NCI-H1436 treated with DMSO at 0.1 percent for 48 hours (cell line): ENCODE measurements around the gene CD164L2.
A peak's percentile ranks its signal among the peaks of the same experiment; 100 is the strongest.
"Not testable (repeated sequence)": the region's sequence is repeated elsewhere in the genome, so short reads cannot be mapped to it uniquely, and the experiment has no call there.

ENCODE experiments used
- DNase-seq: peaks from one replicate; lab custom pipeline; 2025; lab: John Stamatoyannopoulos, UW

Gene CD164L2

DNA sequence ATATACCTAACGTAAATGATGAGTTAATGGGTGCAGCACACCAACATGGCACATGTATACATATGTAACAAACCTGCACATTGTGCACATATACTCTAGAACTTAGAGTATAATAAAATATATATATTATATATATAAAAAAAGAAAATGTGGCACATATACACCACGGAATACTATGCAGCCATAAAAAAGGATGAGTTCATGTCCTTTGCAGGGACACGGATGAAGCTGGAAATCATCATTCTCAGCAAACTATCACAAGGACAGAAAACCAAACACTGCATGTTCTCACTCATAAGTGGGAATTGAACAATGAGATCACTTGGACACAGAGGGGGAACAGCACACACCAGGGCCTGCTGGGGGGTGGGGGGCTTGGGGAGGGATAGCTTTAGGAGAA, 1.7 kb upstream of the CD164L2 start:
- DNase-seq, result not testable (repeated sequence)

- DNase-seq, result no peak
Measured at GRCh38 chr1:27383661-27384060, 528 bp upstream of the CD164L2 start.

DNA sequence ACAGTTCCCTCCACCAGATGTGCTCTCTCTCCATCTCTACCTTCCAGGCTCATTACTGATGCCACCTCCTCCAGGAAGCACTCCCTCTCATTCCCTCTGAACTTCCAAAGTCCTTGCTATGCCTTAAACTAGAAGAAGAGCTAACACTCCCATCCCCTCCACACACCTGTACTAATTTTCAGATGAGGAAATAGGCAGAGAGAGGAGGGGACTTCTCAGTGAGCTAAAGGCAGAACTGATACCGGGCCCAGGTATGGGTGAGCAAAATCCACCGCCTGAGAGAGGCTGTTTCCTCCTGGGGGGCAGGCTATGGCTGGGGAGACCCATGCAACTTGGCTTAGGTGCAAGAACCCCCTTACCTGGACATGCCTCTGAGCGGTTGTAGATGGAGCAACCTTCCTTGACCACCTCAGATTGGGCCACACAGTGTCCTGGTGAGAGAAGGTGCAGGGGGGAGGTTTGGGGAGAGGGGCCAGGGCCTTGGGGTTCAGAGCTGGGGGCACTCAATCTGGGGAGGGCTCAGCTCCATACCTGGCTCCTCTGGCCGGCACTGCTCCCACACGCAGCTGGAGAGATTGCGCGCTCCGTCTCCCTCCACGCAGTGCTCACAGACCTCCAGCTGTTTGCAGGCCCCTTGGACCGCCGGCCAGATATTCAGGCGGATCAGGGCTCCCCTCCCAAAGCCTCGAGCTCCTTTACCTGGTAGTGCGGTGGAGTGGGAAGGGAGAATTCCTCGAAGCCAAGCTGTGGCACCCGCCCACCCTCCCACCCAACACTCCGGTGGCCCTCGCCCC, 967 bp downstream of the CD164L2 start:
- DNase-seq, result no peak

DNA sequence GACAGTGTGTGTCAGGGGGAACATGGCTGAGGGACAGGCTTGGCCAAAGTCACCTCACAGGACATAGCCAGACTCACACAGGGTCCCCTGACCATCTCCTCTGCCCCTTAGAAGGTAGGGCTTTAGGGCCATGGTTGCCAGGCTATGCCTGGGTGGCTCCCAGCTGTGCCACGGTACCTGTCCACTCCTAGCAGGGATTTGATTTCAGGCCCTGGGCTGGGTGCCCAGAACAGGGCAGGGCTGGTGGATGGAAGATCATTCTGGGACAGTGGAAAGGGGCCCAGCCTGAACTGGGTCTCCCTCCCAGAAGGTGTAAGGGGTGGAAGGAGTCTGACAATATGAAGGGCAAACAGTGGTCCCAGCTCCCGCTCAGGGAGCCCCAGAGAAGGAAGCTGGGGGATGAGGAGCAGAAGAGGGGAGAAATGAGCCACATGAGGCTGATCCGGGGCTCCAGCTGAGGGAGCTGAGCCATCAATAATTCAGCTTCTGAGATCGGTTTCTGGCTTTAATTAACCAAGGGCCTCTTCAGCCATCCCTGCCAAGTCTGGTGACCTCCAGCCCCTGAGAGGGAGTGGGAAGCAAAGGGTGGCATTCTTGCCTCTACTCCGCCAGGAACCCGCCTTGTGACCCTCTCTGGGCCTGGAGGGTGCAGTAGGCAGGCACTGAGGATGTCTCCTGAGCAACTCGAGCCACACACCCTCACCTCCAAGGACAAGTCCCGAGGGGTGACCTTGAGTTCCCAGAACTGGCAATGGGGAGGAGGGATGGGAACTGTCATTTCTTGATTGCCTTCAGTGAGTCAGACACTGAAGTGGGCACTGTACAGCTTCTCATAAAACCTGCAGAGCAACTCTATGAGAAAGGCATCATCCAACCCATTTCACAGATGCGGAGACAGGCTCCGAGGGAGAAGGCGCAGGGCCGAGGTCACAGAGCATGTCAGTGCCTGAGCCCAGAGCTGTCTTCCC, 2.1 kb downstream of the CD164L2 start:
- no peak for DNase-seq

DNA sequence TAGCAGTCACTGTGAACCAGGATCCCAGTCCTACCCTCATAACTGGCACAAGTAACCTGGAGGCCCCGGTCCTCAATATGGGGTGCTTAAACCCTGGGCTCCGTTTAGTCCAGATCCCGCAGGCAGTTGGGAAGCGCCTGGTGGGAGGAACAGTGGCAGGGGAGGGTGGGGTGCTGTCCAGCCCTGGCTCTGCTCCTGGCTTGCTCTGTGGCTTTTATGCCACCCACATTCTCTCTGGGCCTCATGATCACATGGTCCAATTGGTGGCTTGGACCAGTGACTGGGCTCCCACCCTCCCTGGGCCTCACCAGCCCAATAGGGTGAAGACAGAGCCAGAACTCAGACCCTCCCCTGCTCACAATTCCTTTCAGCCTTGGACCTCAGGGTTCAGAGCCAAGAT, 2.9 kb downstream of the CD164L2 start:
- no peak for DNase-seq

- no peak for DNase-seq
Measured at GRCh38 chr1:27379564-27380122, 3.5 kb downstream of the CD164L2 start.

- DNase-seq, result no peak
Measured at GRCh38 chr1:27377760-27378495, 5.2 kb downstream of the CD164L2 start.

- DNase-seq, result no peak
Measured at GRCh38 chr1:27374362-27375086, 8.6 kb downstream of the CD164L2 start, which contains the start of gene FCN3. TSS of gene FCN3 (minus strand) at chr1:27374824. CDS start at chr1:27374818, 6 bp downstream.

DNA sequence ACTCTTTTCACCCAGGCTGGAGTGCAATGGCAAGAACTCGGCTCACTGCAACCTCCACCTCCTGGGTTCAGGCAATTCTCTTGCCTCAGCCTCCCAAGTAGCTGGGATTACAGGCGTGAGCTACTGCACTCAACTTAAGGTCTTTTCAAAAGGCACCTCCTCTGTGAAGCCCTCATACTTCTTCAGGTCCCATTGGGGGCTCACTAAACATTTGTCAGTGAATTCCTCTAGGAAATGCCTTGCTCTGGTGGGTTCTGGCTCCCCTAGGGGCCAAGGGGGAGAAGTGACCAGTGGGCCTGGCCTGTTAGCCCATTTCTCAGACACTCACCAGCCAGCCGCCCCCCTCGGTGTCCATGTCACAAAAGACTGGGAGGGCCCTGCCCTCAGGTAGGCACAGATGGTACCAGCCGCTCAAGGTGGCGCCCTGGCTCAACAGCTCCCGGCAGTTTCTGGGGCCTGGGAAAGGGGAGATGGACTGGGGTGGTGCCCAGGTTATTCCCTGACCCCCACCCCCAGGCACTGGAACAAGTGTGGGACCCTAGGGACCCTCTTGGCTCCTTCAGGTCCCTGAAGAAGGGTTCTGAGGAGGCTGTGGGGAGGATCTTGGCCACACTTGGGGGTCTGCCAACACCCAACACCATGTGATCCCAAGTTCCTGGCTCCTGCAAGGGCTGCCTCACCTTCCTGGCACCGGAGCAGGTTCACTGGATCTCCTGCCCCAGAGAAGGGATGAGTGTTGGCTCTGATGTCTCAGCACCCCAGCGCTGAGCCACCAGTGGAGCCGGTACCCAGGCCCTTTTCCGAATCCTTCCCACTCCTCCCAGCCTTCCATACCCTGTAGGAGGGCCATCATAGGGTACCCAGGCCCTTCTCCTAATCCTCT, 10.1 kb downstream of the CD164L2 start:
- DNase-seq, result no peak

GRCh38 chr1:27372022-27372807, 10.9 kb downstream of the CD164L2 start:
- DNase-seq, result no peak

DNA sequence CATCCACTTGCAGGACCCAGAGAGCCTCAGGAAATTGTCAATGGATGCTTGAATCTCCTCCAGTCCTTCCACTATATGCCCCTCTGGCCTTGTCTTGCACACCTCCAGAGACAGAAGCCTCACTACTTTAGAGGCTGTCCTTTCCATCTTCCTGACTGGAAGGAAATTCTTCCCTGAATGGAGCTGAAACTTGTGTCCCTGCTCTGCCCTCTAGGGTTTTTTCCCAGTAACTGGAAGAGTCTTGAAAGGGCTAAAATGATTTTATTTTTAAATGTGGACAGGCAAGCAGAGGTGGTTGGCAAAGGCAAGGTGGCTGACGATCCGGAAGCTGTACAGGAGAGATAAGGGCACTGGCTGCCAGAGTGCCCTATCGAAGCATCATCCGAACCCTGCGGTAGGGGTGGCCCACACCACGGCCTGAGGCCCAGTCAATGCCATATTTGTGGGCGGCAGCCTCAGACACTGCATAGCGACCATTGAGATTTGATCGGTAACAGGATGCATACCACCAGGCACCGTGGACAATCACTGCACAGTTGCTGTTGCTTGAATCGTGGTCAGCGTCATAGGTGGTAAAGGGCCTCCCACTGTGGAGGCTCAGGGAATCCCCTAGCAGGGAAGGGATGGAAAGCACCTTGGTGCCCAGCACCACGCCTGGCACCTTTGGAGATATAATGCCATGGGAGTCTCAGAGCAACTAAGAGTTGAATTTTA, 14.1 kb downstream of the CD164L2 start:
- DNase-seq, result no peak

- no peak for DNase-seq
Measured at GRCh38 chr1:27367160-27367650, 15.9 kb downstream of the CD164L2 start.

DNA sequence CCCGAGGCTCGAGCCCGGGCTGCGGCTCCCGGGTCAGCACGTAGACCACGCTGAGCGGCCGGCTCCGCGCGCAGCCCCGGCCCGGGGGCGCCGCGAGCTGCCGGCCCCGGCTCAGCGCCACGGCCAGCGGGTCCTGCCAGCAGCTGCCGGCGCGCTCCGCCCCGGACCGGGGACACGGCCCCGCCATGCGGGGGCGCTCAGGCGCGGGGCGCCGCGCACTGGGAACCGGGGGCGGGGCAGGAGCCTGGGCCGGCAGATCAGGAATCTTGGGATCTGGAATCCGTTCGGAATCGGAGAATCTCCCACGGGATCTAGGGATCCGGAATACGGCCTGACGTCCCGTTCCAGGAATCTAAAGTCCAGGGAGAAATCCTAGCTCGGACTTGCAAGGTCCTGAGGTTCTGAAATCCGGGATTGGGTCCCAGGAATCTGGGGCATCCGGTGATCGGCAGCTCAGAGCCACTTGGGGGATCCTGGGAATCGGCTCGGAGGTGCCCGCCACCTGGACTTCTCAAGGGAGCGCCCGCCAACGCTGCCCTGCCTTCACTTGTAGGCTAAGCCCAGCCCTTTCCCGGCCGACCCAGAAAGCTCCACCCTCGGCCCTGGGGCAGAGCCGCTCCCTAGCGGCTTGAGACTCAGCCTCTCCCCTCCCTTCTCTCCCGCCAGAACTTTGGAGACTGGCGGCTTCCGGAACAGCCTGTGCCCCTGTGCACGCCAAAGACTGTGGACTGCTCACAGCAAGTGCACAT, 16.5 kb downstream of the CD164L2 start, which contains the start of gene MAP3K6:
TSS of gene MAP3K6 (minus strand) at position 551 of the 749 bp plus-strand sequence. CDS start at position 187, 364 bp downstream.
- peak; percentile 55 for DNase-seq

- no peak for DNase-seq
Measured at GRCh38 chr1:27366113-27366410, 17.1 kb downstream of the CD164L2 start.

GRCh38 chr1:27365372-27366112, 17.6 kb downstream of the CD164L2 start:
- DNase-seq, result peak; percentile 42

DNA sequence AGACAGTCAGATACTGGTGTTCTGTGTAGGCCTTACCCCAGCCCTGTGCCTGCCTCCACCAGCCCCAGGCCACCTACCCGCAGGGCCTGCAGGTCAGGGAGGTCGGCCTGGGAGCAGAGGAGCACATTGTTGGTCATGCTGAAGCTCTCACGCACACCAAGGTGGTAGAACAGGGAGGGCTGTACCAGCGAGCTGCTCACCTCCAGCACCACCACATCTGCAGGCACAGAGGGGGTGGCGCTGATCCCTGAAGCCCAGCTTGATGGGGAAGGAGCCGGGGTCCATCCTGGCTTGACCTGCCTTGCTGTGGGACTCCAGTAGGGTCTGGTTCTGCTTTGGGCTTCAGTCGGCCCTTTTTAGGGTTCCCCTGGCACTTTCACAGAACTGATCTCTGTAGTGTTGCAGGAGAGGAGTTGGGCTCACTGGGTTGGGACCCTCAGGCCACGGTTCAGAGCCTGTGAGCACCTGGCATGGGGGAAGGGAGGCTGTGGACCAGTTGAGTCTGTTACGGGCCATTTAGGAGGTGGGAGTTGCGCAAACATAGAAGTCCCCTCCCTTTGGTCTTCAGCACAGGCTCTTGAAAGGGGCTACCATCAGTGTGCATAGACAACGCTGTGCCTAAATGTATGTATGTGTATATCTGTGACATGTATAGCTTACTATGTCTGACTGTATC, 18.3 kb downstream of the CD164L2 start:
- DNase-seq, result no peak
